LNCaP clone FGC (cell line): ENCODE results near the gene DTD1.

Experiments used
- DNase-seq: peaks from one replicate; pipeline ENCODE4 v3.0.0-alpha.2; 2011; ENCODE audit warnings: low read depth
- H3K4me3 ChIP-seq: 2 replicates; pipeline ENCODE4 v1.5.1; 2011; ENCODE audit warnings: mild to moderate bottlenecking, low read depth, low read length, control low read depth
- CTCF ChIP-seq: IDR thresholded peaks from 2 replicates; pipeline ENCODE4 v1.5.1; 2012; ENCODE audit warnings: mild to moderate bottlenecking; ENCODE audit not compliant: control insufficient read depth, insufficient read depth; ENCODE audit errors: extremely low read depth

The DTD1 gene

GRCh38 chr20:18731940-18732339 is 144.1 kb downstream of the DTD1 start:
- no peak for TF ChIP-seq CTCF
- DNase-seq: no peak
- no peak overlapping the region for H3K4me3 ChIP-seq

GRCh38 chr20:18734525-18735189 is 146.8 kb downstream of the DTD1 start:
- no peak for TF ChIP-seq CTCF
- DNase-seq: no peak
- H3K4me3 ChIP-seq: no peak overlapping the region

- H3K4me3 ChIP-seq: no peak overlapping the region
- DNase-seq: no peak
- TF ChIP-seq CTCF: no peak
Measured at GRCh38 chr20:18737140-18737539, 149.3 kb downstream of the DTD1 start.

GRCh38 chr20:18738055-18738454 is 150.2 kb downstream of the DTD1 start:
- no peak for DNase-seq
- no peak overlapping the region for H3K4me3 ChIP-seq
- no peak for TF ChIP-seq CTCF

- no peak overlapping the region for H3K4me3 ChIP-seq
- TF ChIP-seq CTCF: no peak
- no peak for DNase-seq
Measured at GRCh38 chr20:18738888-18739287, 151.0 kb downstream of the DTD1 start.

- no peak for TF ChIP-seq CTCF
- H3K4me3 ChIP-seq: no peak overlapping the region
- DNase-seq: no peak
Measured at GRCh38 chr20:18739751-18740166, 151.9 kb downstream of the DTD1 start.

GRCh38 chr20:18740726-18741125 is 152.9 kb downstream of the DTD1 start:
- H3K4me3 ChIP-seq: no peak overlapping the region
- no peak for TF ChIP-seq CTCF
- no peak for DNase-seq
